Activated CD8-positive, alpha-beta memory T cell treated with anti-CD3 and anti-CD28 coated beads, Interleukin-2, amount 50 U/mL, for 48 hours (primary cell): Measurements from ENCODE around the gene PMPCA.

ENCODE experiments used
- DNase-seq: peaks from one replicate; pipeline ENCODE4 v3.0.0-alpha.2; 2020

Gene PMPCA

DNA sequence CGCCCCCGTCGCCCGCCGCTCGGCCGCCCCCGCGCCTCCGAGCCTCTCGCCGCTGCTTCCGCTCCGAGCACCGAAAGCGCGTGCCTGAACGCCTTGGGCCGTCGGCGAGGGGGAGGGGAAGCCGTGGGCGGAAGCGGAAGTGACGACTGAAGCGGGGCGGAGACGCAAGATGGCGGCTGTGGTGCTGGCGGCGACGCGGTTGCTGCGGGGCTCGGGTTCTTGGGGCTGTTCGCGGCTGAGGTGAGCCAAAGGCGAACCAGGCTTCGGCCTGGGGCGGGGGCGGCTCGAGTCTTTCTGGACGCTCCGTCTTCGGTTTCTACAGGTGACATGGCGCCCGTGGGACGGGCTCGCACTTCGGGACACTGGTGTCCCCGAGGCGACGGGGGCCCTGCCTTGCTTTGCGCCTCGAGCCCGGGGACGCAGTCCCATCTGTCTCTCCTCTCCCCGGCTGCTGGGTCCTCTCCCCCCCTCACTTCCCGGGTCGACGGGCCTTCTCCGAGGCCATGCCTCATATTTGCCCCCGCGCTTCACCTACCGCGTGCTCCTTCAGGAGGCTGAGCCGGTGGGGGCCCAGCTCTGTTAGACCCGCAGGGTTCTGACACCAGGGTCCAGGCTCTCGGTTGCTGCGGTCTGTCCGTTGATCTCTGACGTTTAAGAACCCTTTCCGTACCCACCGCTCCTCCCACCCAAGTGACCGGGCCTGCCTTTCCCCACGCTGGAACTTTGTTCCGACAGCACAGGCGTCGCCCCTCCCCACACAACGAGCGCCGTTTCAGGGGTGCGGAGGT is at the start of gene PMPCA, which contains the start of gene ENTR1:
PMPCA (plus strand) TSS at position 159 of the 788 bp plus-strand sequence; CDS start at position 170, 11 bp downstream.
ENTR1 (minus strand) TSS at position 115 of the 788 bp plus-strand sequence. CDS start 217 bp downstream, outside the sequence.
- peak; percentile 100 for DNase-seq

GRCh38 chr9:136361047-136361753 is 49.3 kb upstream of the PMPCA start:
- DNase-seq = no peak

- no peak for DNase-seq
Observed at GRCh38 chr9:136361754-136362449, 48.6 kb upstream of the PMPCA start.

DNA sequence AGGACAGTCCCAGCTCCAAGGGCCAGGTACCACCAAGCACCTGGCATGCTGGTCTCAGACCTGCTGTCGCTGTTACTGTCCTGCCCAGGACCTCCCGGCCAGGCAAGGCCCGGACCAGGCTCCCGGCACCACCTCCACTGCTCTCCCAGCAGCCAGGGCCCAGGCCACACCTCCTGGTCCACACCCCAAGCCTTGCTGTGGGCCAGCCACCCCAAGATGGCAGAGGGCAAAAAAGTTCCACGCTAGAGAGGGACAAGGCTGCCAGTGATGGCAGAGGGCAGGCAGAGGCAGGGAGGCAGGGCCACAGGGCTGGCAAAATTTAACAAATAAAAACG is 48.0 kb upstream of the PMPCA start:
- DNase-seq = no peak

DNA sequence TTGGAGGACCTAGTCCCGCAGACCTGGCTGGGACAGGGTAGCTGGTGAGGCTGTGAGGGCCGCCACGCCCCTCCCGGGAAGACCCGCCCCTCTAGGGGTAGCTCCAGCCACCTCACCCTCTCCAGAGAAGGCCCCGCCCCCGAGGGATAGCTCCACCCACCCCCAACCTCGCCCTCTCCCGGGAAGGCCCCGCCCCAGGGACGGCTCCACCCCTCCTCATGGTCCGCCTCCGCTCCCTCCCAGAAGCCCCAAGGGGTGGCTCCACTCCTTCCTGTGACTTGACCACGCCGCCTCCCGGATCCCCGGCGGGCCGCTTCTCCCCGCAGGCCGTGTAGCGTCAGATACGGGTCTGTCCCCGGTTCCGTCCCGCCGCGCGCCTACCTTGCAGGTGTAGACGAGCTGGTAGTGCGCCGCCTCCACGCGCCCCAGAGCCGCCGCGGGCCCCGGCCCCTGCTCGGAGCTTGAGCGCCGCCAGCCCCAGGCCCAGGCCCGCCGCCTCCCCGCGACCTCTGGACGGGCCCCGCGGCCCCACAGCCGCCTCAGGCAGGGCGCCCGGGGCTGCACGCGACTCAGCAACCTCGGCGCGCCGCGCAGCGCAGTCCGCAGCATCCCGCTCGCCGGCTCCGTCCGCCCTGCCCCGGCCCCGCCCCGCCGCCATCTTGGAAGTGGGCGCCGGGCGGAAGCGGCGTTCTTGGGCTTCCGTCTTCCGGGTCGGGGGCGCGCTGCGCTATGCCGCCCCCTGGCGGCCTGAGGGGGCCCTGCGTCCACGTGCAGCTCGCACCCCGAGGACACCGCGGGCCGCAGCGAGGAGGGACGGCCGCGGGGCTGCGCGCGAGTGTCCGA is 47.1 kb upstream of the PMPCA start, which contains the start of gene DNLZ:
DNLZ (minus strand) TSS at position 639 of the 843 bp plus-strand sequence; CDS start at position 609, 30 bp downstream.
- DNase-seq = peak; percentile 98

DNA sequence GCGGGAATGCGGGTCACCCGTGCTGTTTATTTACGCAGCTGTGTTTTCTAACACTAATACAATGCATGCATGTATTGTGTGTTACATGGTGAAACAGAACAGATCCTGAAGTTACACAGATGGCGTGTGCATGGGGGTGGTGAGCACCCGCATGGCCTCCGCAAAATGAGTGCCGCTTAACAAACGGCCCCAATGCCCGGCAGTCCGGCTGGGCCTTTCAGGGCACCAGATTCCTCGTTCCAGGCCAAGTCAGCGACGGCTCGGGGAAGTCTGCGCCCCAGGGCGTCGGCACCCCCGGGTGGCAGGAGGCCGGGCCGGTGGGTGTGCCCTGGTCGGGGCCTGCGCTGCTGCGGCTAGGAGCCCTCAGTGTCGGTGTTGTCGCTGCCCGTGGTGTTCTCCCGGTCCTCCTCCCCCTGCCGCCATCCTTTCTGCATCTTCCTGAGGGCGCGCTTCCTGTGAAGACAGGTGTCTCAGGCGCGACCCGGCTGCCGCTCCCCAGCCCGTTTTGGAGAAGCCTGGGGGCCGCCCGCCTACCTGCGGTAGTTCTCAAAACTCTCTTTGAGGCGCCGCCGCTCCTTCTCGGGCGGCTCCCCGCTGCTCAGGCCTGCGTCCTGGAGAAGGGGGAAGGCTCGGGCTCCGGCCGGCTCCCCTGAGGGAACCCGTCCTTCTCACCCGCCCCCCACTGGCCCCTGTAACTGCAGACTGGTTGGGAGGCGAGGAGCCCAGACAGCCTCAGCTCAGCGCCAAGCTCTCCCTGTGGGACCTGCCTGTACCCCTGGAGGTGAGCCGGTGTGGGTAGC is 46.3 kb upstream of the PMPCA start:
- no peak for DNase-seq

DNA sequence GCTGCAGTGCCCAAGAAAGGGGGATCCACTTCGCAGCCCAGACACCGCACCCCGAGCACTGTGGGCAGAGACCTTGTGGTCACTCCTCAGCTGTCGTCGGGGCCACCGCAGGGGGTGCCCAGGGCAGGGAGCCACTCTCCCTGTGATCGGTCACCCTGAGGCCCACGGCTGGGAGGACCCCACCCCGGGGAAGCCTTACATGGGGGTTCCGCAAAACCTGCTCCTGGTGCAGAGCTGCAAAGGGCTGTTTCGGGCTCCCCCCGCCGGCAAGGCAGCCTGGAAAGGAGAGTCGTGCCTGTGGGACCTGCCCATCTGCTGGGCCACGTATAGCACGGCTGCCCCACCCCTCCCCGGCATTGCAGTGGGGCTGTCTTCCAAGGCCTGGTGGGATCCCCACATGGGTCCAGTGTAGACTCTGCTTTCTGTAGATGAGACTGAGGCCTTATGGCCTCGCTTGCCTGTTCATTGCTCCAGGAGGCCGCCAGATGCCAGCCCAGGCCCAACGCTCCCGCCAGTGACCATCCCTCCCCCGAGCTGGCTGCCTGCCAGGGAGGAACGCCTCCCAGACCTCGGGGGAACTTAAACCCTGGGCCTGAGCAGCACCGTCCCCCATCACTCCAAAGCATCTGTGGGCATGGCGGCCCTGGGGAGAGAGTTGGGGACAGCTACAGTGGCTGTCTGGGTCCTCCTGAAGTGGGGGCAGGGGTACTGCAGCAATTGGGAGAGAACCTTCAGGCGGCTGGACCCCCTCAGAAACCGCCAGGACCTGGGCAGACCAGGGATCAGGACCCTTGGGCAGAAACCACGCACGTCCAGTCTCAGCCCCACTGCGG is 45.3 kb upstream of the PMPCA start:
- DNase-seq = no peak

DNA sequence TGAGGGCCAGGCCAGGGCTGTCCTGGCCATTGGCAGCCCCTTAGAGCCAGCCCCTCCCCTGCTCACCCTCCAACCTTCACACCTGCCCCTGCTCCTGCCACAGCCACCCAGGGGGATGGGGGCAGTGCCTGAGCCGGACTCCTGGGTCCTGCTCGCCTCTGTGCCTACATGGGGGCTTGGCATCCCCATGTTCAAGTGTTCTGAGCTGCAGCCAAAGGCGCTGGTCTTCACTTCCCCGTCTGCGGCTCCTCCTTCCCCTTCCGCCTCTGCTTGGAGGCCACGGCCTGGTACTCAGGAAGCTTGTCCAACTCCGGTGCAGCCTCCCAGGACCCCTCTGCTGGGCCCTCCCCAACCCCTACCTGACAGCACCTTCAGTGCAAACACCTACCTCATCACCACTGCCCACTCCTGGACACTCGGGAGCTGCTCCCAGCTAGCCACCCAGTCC is 44.7 kb upstream of the PMPCA start:
- no peak for DNase-seq

DNA sequence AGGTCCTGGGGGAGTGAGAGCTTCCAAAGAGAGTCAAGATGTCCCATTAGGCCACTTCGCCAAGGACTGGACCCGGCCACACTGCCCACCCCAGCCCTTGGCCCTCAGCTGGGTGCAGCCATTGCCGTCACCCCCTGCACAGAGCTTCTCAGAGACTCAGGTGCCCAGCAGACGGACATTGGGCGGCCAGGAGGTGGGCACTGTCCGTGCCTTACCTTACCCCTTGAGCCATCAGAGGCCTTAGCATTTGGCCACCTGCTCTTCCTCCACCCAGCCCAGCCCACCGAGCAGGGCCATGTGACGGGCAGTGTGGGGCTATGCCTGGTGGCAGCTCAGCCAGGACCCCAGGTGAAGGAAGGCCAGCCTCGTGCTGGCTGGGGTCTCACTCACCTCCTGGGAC is 43.6 kb upstream of the PMPCA start:
- DNase-seq = no peak

- no peak for DNase-seq
Observed at GRCh38 chr9:136367296-136368145, 42.9 kb upstream of the PMPCA start.

DNA sequence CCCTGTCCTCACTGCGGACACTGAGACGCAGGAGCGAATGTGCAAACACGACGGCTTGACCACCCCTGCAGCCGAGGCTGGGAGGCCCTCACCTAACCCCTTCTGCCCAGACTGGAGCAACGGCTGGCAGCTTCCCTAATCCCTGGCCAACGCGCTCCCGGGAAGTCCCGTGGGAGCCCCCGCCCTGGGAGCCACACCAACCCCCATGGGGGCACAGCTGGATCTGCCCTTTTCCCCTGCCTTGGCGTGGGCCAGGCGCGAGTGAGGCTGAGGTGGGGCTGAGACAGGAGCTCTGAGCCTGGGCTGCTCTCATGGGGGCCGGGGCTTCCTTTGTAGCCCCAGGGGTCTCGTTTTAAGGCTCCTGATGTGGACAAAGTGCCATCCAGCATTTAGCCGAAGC is 42.3 kb upstream of the PMPCA start:
- DNase-seq = no peak

DNA sequence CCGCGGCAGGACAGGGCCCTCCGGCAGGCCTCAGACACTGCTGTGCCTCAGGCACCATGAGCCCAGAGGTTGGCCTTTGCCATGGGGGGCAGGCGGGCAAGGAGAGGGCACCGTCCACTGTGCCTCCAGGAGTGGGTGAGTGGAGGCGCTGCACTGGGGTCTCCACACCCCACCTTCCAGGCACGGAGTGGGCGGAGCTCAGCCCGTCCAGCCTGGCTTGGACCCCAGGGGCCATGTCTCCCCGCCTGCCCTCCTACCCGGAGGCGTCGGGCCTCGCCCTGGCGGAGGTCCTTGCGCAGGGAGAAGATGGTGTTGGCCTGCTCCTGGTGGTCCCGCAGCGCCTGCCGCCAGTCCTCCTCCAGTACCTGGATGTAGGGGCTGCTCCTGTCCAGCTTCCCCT is 40.4 kb upstream of the PMPCA start:
- DNase-seq = no peak

DNA sequence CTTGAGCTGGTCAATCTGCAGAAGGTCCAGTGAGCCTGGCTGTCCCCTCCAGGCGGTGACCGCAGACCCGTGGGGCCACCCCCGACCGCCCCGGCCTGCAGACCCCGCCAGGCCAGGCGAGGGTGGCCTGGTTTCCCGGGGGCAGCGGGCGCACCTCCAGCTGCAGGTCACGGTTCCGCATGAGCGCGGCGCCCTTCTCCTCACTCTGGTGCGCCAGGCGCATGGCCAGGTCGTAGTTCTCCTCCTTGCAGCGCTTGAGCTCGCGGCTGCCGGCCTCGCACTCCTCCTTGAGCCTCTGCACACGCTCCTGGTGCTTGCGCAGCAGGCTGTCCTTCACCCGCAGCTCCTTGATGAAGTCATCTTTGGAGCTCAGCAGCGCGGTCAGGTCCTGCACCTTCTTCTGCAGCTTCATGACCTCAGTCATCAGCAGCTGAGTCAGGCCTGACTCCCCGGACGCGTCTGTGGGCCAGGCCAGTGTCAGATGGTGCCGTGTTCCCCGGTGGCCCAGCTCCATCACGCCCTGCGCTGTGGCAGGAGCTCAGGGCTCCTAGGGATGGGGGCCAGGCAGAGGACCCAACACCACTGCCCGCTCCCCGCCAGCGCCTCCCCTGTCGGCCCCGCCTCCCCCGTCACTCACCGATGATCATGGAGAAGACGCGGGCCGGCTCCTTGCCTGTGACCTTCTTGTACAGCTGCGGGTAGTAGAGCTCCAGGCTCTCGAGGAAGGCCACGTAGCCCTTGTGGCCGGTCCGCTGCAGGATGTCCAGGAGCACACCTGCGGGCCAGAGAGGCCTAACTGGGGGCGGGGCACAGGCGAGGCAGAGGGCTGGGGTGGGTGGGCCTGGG is 39.5 kb upstream of the PMPCA start:
- DNase-seq = no peak

- no peak for DNase-seq
Observed at GRCh38 chr9:136371533-136371880, 39.0 kb upstream of the PMPCA start.

DNA sequence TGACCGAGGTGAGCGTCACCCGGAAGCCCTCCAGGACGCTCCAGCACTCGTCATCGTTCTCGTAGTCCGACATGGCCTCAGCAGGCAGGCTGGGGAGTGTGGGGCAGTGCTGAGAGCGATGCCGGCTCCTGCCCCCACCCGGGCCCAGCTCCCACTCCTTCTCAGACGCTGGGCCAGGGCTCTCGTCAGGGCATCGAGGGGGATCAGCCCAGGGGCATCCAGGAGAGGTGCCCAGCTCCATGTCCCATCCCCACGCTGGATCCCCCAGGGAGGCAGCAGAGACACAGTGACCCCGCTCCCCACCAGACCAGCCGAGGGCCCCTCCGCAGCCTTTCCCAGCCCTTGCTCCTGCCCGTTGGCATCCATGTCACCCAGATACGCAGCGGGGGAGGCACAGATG is 38.5 kb upstream of the PMPCA start:
- no peak for DNase-seq

DNA sequence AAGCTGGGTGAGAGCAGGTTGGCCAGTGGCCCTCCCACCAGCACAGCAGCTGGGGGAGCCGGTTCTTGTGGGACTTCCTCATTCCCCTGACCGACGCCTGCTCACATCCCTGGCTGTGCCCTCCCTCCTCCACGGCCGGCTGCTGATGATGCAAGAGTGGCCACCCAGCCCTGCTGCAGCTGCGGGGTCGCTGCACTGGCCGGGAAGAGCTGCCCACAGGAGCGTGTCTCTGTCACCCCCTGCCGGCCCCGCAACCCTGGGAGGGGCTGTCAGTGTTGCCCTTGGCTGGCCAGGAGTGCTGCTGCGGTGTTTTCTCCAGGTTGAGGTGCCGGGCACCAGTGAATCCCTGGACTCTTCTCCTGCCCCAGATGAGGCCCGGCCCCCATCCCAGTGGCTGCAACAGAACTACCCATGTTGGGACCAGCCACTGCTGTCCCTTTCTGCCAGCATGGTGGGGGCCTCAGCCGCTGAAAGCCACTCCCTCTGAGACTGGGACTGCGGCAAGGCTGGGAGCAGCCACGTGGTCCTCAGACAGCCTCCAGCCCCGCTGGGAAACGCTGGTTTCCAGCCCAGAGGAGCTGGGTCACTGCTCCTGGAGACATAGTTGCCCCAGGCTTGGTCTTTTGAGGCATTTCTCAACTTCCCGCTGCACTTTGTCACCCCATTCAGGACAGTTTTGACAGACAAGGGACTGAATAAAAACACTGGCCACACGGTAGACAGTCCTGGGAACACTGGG is 37.7 kb upstream of the PMPCA start:
- peak; percentile 69 for DNase-seq

DNA sequence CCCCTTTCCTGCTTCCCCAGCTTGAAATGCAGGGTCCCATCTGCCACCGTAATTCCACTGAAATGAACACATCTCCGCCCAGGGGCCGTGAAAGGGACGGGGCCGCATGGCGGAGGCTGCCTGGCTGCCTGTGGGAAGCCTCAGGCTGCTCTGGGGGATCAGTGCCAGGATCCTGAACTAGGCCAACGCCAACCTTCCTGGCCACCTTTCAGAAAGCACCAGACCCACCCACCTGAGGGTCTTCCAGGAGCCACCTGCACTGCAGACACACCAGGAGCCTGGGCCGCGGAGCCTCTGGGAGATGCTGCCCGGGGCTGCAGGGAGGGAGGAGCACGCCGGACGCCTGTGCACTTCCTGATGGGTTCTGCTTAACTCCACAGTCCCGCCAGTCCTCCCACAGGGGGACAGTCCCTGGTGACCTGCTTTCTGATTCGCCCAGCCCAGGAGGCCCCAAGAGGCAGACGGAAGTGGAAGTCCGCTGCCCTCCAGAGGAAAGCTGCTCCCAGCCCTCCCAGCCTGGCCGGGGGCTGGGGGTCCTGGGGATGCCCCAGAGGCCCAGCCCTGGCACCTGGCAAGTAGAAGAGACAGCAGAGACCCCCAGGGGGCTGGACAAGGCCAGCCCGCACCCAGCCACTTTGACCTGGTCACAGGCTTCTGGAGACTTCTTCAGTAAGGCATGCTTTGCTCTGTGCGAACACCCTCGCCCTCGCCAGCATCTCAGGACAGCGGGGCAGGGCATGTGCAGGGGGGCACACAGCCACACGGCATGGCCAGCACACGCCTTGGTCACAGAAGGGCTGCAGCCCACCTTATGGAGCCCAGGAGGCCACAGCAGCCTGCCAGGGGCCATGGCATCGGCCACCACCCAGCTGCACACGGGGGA is 36.9 kb upstream of the PMPCA start, which contains the start of gene CARD9:
CARD9 (minus strand) TSS at position 370 of the 883 bp plus-strand sequence. CDS start 1,591 bp downstream, outside the sequence.
- no peak for DNase-seq
